CD14-positive monocyte (primary cell): ENCODE measurements around the gene OGFOD3. TPM values are rescaled to one million over a fixed set of nuclear protein-coding genes. Genes with fewer than 3 reads are reported as not detected.
"Not testable (repeated sequence)": the region's sequence is repeated elsewhere in the genome, so short reads cannot be mapped to it uniquely, and the experiment has no call there.

ENCODE experiments used
- DNase-seq, 3 donors: peaks; one replicate each; pipeline ENCODE4 v3.0.0-alpha.2; 2011 to 2022
- H2AFZ ChIP-seq: 2 replicates; pipeline ENCODE4 v1.6.0; 2012; ENCODE audit warnings: mild to moderate bottlenecking, low read depth, low read length, inconsistent platforms; ENCODE audit not compliant: insufficient read depth, poor library complexity, severe bottlenecking
- H3K27ac ChIP-seq, 2 donors: 1 replicate in 1 of 2; 2 replicates in 1 of 2; pipeline ENCODE4 v1.5.1; 2012 to 2013; ENCODE audit warnings: low read length in 2 of 2, control low read depth in 1 of 2, inconsistent platforms in 1 of 2, low read depth in 1 of 2, mild to moderate bottlenecking in 1 of 2
- H3K27me3 ChIP-seq, 2 donors: one replicate each; pipeline versions ENCODE4 v1.6.0 to v1.6.1; 2011 to 2013; ENCODE audit warnings: low read length in 2 of 2; ENCODE audit not compliant: control insufficient read depth in 2 of 2, insufficient read depth in 2 of 2
- H3K36me3 ChIP-seq, 2 donors: replicated peaks in 1 of 2; 1 replicate in 1 of 2; 2 replicates in 1 of 2; pipeline versions ENCODE4 v1.5.1 to v1.6.1; 2012 to 2013; ENCODE audit warnings: low read length in 2 of 2, control low read depth in 1 of 2, inconsistent platforms in 1 of 2, mild to moderate bottlenecking in 1 of 2; ENCODE audit not compliant: insufficient read depth in 2 of 2, control insufficient read depth in 1 of 2
- H3K4me1 ChIP-seq, 2 donors: 1 replicate in 1 of 2; 2 replicates in 1 of 2; pipeline versions ENCODE4 v1.5.1 to v1.6.1; 2012 to 2013; ENCODE audit warnings: low read length in 2 of 2, control low read depth in 1 of 2, inconsistent platforms in 1 of 2, mild to moderate bottlenecking in 1 of 2, moderate library complexity in 1 of 2; ENCODE audit not compliant: insufficient read depth in 2 of 2, control insufficient read depth in 1 of 2
- H3K4me2 ChIP-seq: replicated peaks from 2 replicates; pipeline ENCODE3; 2012; ENCODE audit warnings: low read length, moderate library complexity, mild to moderate bottlenecking; ENCODE audit not compliant: poor library complexity, severe bottlenecking; ENCODE audit errors: extremely low read depth
- H3K4me3 ChIP-seq, 3 experiments: fragments of 200-600 bp in 1 of 3; sonication (generic) in 1 of 3; replicated peaks in 1 of 3; 1 replicate in 2 of 3; 2 replicates in 1 of 3; pipeline ENCODE4 v1.5.1; 2011 to 2013; ENCODE audit warnings: low read length in 3 of 3, mild to moderate bottlenecking in 3 of 3, control low read depth in 2 of 3, low read depth in 2 of 3, inconsistent platforms in 1 of 3, moderate library complexity in 1 of 3
- H3K79me2 ChIP-seq: 2 replicates; pipeline ENCODE4 v1.6.0; 2012; ENCODE audit warnings: mild to moderate bottlenecking, control low read depth, inconsistent platforms, low read length, moderate library complexity; ENCODE audit not compliant: insufficient read depth
- H3K9ac ChIP-seq: 2 replicates; pipeline ENCODE4 v1.6.0; 2017; ENCODE audit warnings: low read length, mild to moderate bottlenecking; ENCODE audit not compliant: insufficient read depth, poor library complexity, severe bottlenecking
- H3K9me3 ChIP-seq, 2 donors: replicated peaks in 1 of 2; 1 replicate in 1 of 2; 2 replicates in 1 of 2; pipeline versions ENCODE4 v1.5.1 to v1.6.1; 2012 to 2013; ENCODE audit warnings: low read length in 2 of 2, control low read depth in 1 of 2; ENCODE audit not compliant: control insufficient read depth in 1 of 2, insufficient read depth in 1 of 2
- H4K20me1 ChIP-seq: 2 replicates; pipeline ENCODE4 v1.6.0; 2012; ENCODE audit warnings: mild to moderate bottlenecking, low read length, control low read depth, moderate library complexity; ENCODE audit not compliant: insufficient read depth
- H3K27ac Mint-ChIP-seq, 7 donors: one replicate each; pipeline ENCODE4 v1.8.0; 2020; ENCODE audit warnings: mild to moderate bottlenecking in 7 of 7, mixed read lengths in 7 of 7, moderate library complexity in 6 of 7, inconsistent platforms in 2 of 7
- H3K27me3 Mint-ChIP-seq, 3 donors: one replicate each; pipeline ENCODE4 v1.8.0; 2021 to 2022; ENCODE audit warnings: low read depth in 3 of 3, mild to moderate bottlenecking in 3 of 3, mixed read lengths in 3 of 3, moderate library complexity in 3 of 3, inconsistent platforms in 1 of 3
- H3K36me3 Mint-ChIP-seq, 2 donors: one replicate each; pipeline ENCODE4 v1.8.0; 2020; ENCODE audit warnings: mixed read lengths in 2 of 2, inconsistent platforms in 1 of 2, mild to moderate bottlenecking in 1 of 2
- H3K4me1 Mint-ChIP-seq: one replicate; pipeline ENCODE4 v1.8.0; 2020; ENCODE audit warnings: mild to moderate bottlenecking, mixed read lengths
- H3K4me3 Mint-ChIP-seq, 2 donors: one replicate each; pipeline ENCODE4 v1.8.0; 2020; ENCODE audit warnings: mild to moderate bottlenecking in 2 of 2, mixed read lengths in 2 of 2, moderate library complexity in 1 of 2
- H3K9me3 Mint-ChIP-seq, 7 donors: one replicate each; pipeline ENCODE4 v1.8.0; 2020 to 2022; ENCODE audit warnings: mixed read lengths in 7 of 7, mild to moderate bottlenecking in 6 of 7, moderate library complexity in 6 of 7, inconsistent platforms in 2 of 7
- WGBS: methylation state at CpG from one replicate; pipeline ENCODE4 v1.1.5; 2013; ENCODE audit warnings: missing lambda C conversion rate; ENCODE audit not compliant: insufficient coverage; 5-methylcytosine and 5-hydroxymethylcytosine counted together
- intact Hi-C, 2 donors: fragments of 100-400 bp; cut with micrococcal nuclease; formaldehyde crosslinking; loops; one replicate each; pipeline versions ENCODE4 v1.15.0 to v1.15.1; 2023
- polyA plus RNA-seq, 3 donors: library from polyadenylated mRNA; depleted of rRNA in 1 of 3; unstranded in 2 of 3; stranded (reverse) in 1 of 3; fragments of 300-500 nt in 2 of 3; fragments of >200 nt in 1 of 3; fragmentation: Illumina TruSeq in 2 of 3; gene quantifications; 1 replicate in 2 of 3; 2 replicates in 1 of 3; pipeline ENCODE4 v1.2.3, GENCODE V29; 2012 to 2021
- TF ChIP-seq, protein P1 (sequence below): fragments of 200-600 bp; IDR thresholded peaks from one replicate; pipeline ENCODE4 v1.8.0; 2022; ENCODE audit warnings: antibody characterized with exemption, mild to moderate bottlenecking

OGFOD3 gene
- polyA plus RNA-seq, 3 donors = 17.9 to 36.4 (median 25.2) TPM

- H3K4me2 ChIP-seq = no peak overlapping the region
- 100% methylated on average over 6 of the region's 11 CpGs for WGBS
Observed at GRCh38 chr17:82348866-82349265, 69.5 kb downstream of the OGFOD3 start.

GRCh38 chr17:82348434-82348833, 70.0 kb downstream of the OGFOD3 start:
- intact Hi-C loops = no loop called here
- Mint-ChIP-seq H3K27ac (no peak overlapping the region), H3K4me3 (no peak overlapping the region)

More at GRCh38 chr17:82348866-82349265, 69.5 kb downstream of the OGFOD3 start:
- TF ChIP-seq, protein P1, sequence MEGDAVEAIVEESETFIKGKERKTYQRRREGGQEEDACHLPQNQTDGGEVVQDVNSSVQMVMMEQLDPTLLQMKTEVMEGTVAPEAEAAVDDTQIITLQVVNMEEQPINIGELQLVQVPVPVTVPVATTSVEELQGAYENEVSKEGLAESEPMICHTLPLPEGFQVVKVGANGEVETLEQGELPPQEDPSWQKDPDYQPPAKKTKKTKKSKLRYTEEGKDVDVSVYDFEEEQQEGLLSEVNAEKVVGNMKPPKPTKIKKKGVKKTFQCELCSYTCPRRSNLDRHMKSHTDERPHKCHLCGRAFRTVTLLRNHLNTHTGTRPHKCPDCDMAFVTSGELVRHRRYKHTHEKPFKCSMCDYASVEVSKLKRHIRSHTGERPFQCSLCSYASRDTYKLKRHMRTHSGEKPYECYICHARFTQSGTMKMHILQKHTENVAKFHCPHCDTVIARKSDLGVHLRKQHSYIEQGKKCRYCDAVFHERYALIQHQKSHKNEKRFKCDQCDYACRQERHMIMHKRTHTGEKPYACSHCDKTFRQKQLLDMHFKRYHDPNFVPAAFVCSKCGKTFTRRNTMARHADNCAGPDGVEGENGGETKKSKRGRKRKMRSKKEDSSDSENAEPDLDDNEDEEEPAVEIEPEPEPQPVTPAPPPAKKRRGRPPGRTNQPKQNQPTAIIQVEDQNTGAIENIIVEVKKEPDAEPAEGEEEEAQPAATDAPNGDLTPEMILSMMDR = no peak
- DNase-seq = no peak
- no peak overlapping the region for H3K27ac Mint-ChIP-seq
- H3K27me3 Mint-ChIP-seq = peaks cover 5 to 19% (median 18%) of the 10 kb centered on the region in 3 donors
- H3K9ac ChIP-seq = no peak overlapping the region
- no peak overlapping the region for H2AFZ ChIP-seq
- peaks cover 13% of the 10 kb centered on the region for H3K4me1 Mint-ChIP-seq
- H3K79me2 ChIP-seq = no peaks in the 10 kb centered on the region
- no peaks in the 10 kb centered on the region for H3K36me3 Mint-ChIP-seq
- H3K9me3 Mint-ChIP-seq = no peaks in the 10 kb centered on the region
- no peaks in the 10 kb centered on the region for H3K9me3 ChIP-seq
- no peaks in the 10 kb centered on the region for H4K20me1 ChIP-seq
- no peaks in the 10 kb centered on the region for H3K36me3 ChIP-seq
- no peak overlapping the region for H3K4me3 ChIP-seq
- H3K4me3 Mint-ChIP-seq = no peak overlapping the region
- peaks cover 0 to 5% of the 10 kb centered on the region in 2 donors for H3K27me3 ChIP-seq
- intact Hi-C loops = no loop called here
- H3K4me1 ChIP-seq = peaks cover 6 to 14% of the 10 kb centered on the region in 2 donors
- H3K27ac ChIP-seq = no peak overlapping the region

DNA sequence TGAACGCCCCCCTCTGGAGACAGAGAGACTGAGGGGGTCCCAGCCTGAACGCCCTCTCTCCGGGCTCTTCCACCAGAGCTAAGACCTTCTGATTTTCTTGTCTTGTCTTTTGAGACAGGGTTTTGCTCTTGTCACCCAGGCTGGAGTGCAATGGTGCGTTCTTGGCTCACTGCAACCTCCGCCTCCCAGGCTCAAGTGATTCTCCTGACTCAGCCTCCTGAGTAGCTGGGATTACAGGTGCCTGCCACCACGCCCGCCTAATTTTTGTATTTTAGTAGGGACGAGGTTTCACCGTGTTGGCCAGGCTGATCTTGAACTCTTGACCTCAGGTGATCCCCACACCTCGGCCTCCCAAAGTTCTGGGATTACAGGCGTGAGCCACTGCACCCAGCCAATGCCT, 70.4 kb downstream of the OGFOD3 start:
- H3K4me2 ChIP-seq, intact Hi-C loops, H3K9me3 Mint-ChIP-seq, H4K20me1 ChIP-seq, H3K79me2 ChIP-seq, H3K36me3 Mint-ChIP-seq, H2AFZ ChIP-seq, H3K27me3 ChIP-seq, H3K9ac ChIP-seq, H3K9me3 ChIP-seq, H3K27ac ChIP-seq, H3K4me3 Mint-ChIP-seq, H3K27ac Mint-ChIP-seq, DNase-seq, H3K36me3 ChIP-seq, H3K4me3 ChIP-seq: not testable (repeated sequence)
- peaks cover 5 to 23% (median 20%) of the 10 kb centered on the region in 3 donors for H3K27me3 Mint-ChIP-seq
- peaks cover 6 to 14% of the 10 kb centered on the region in 2 donors for H3K4me1 ChIP-seq
- WGBS = 90% methylated on average over 5 of the region's 11 CpGs
- H3K4me1 Mint-ChIP-seq = peaks cover 13% of the 10 kb centered on the region

More at GRCh38 chr17:82348434-82348833, 70.0 kb downstream of the OGFOD3 start:
- no peaks in the 10 kb centered on the region for H3K9me3 Mint-ChIP-seq
- no peak overlapping the region for H3K9ac ChIP-seq
- no peaks in the 10 kb centered on the region for H4K20me1 ChIP-seq
- H3K36me3 ChIP-seq = no peaks in the 10 kb centered on the region
- peaks cover 5 to 22% (median 20%) of the 10 kb centered on the region in 3 donors for H3K27me3 Mint-ChIP-seq
- no peaks in the 10 kb centered on the region for H3K79me2 ChIP-seq
- H3K27ac ChIP-seq = no peak overlapping the region
- no peaks in the 10 kb centered on the region for H3K9me3 ChIP-seq
- H2AFZ ChIP-seq = no peak overlapping the region
- no peaks in the 10 kb centered on the region for H3K36me3 Mint-ChIP-seq
- H3K4me3 ChIP-seq = no peak overlapping the region
- no peak overlapping the region for H3K4me2 ChIP-seq
- WGBS = 89% methylated on average over 7 of the region's 9 CpGs
- H3K4me1 Mint-ChIP-seq = peaks cover 13% of the 10 kb centered on the region
- DNase-seq = no peak
- TF ChIP-seq, protein P1 = no peak
- peaks cover 6 to 14% of the 10 kb centered on the region in 2 donors for H3K4me1 ChIP-seq
- peaks cover 0 to 5% of the 10 kb centered on the region in 2 donors for H3K27me3 ChIP-seq
